ENCODE measurements around the gene PVR.
"Not testable (repeated sequence)": the region's sequence is repeated elsewhere in the genome, so short reads cannot be mapped to it uniquely, and the experiment has no call there.

Gene PVR

GRCh38 chr19:44643605-44644401 is at the start of gene PVR:
Gene PVR, plus strand, starts transcription at chr19:44643910. Its CDS starts 187 bp downstream, at chr19:44644097.
- peak; percentile 58 for DNase-seq

- no peak for DNase-seq
Observed at GRCh38 chr19:44596428-44597130, 47.1 kb upstream of the PVR start.

- DNase-seq = no peak
Observed at GRCh38 chr19:44597131-44597491, 46.6 kb upstream of the PVR start.

- no peak for DNase-seq
Observed at GRCh38 chr19:44598355-44598754, 45.4 kb upstream of the PVR start.

- DNase-seq = no peak
Observed at GRCh38 chr19:44598880-44599279, 44.8 kb upstream of the PVR start.

GRCh38 chr19:44600466-44600865 is 43.2 kb upstream of the PVR start:
- no peak for DNase-seq

GRCh38 chr19:44602081-44602480 is 41.6 kb upstream of the PVR start:
- peak; percentile 39 for DNase-seq

GRCh38 chr19:44603201-44603945 is 40.3 kb upstream of the PVR start:
- DNase-seq = no peak

- no peak for DNase-seq
Observed at GRCh38 chr19:44604241-44604640, 39.5 kb upstream of the PVR start.

GRCh38 chr19:44605547-44605946 is 38.2 kb upstream of the PVR start:
- DNase-seq = no peak

GRCh38 chr19:44607049-44607448 is 36.7 kb upstream of the PVR start:
- DNase-seq = no peak

GRCh38 chr19:44607917-44608316 is 35.8 kb upstream of the PVR start:
- no peak for DNase-seq

GRCh38 chr19:44608391-44608821 is 35.3 kb upstream of the PVR start:
- DNase-seq = peak; percentile 13

GRCh38 chr19:44609219-44609618 is 34.5 kb upstream of the PVR start:
- DNase-seq = no peak

GRCh38 chr19:44610497-44610896 is 33.2 kb upstream of the PVR start:
- DNase-seq = not testable (repeated sequence)

GRCh38 chr19:44611812-44612295 is 31.9 kb upstream of the PVR start:
- DNase-seq = no peak

GRCh38 chr19:44613295-44614178 is 30.2 kb upstream of the PVR start, which contains the start of gene IGSF23:
Gene IGSF23, plus strand, starts transcription at chr19:44613563. Its CDS starts 83 bp downstream, at chr19:44613646.
- no peak for DNase-seq

GRCh38 chr19:44614313-44614712 is 29.4 kb upstream of the PVR start:
- DNase-seq = no peak

- no peak for DNase-seq
Observed at GRCh38 chr19:44615863-44616247, 27.9 kb upstream of the PVR start.

- DNase-seq = no peak
Observed at GRCh38 chr19:44617110-44617880, 26.4 kb upstream of the PVR start.

GRCh38 chr19:44618640-44619357 is 24.9 kb upstream of the PVR start:
- DNase-seq = no peak

Measured in NCI-H1436 (cell line).